H1 (cell line): ENCODE data around the gene FABP6. TPM values are rescaled to one million over a fixed set of nuclear protein-coding genes. Genes with fewer than 3 reads are reported as not detected.
A peak's percentile ranks its signal among the peaks of the same experiment; 100 is the strongest.

Experiments
- ASH2L ChIP-seq: fragments of 200-600, 300-600 bp; sonication (generic); IDR thresholded peaks from one replicate; pipeline ENCODE4 v1.7.1; 2017; ENCODE audit warnings: low read length
- CHD7 ChIP-seq: fragments of 300-600 bp; sonication (generic); IDR thresholded peaks from 2 replicates; pipeline ENCODE4 v1.7.1; 2012; ENCODE audit warnings: low read length, moderate library complexity, mild to moderate bottlenecking, inconsistent platforms; ENCODE audit not compliant: insufficient replicate concordance
- EZH2 ChIP-seq: fragments of 200-600 bp; sonication (generic); IDR thresholded peaks from 2 replicates; pipeline ENCODE4 v1.7.1; 2012; ENCODE audit warnings: low read depth, mild to moderate bottlenecking, moderate library complexity, low read length, inconsistent platforms; ENCODE audit not compliant: severe bottlenecking
- SUZ12 ChIP-seq: fragments of 200-600 bp; sonication (generic); IDR thresholded peaks from 2 replicates; pipeline ENCODE4 v1.6.1; 2012; ENCODE audit warnings: mild to moderate bottlenecking, inconsistent platforms, low read length, moderate library complexity, mixed read lengths
- polyA plus RNA-seq, 7 experiments: library from polyadenylated mRNA; depleted of rRNA in 3 of 7; stranded (reverse) in 5 of 7; unstranded in 2 of 7; fragments of >200 nt in 5 of 7; fragments of 200-250 nt in 2 of 7; gene quantifications; 1 replicate in 5 of 7; 2 replicates in 1 of 7; 4 replicates in 1 of 7; pipeline versions ENCODE4 v1.2.1 to v1.2.3, GENCODE V29; 2011 to 2013; ENCODE audit warnings: missing spikeins in 2 of 7, mixed read lengths in 2 of 7
- total RNA-seq: library from RNA; stranded (reverse); fragmentation: NEBNext Ultra II Directional; extraction: Animal tissue kit (Norgen Biotek cat#: 25700); gene quantifications from 2 replicates; pipeline ENCODE4 v1.2.1, GENCODE V29; 2021
- TF ChIP-seq, protein P1 (sequence below): IDR thresholded peaks from 2 replicates; pipeline ENCODE4 v1.6.1; 2012; ENCODE audit warnings: inconsistent platforms

The FABP6 gene
- total and polyA plus RNA-seq, 2 of the 8 experiments (the other 6 are each of a cell fraction or from before 2014, with no cell fraction given) = 4.8 to 6.1 TPM

- TF ChIP-seq CHD7 (no peak), EZH2 (no peak), ASH2L (no peak), SUZ12 (no peak)
- TF ChIP-seq, protein P1, sequence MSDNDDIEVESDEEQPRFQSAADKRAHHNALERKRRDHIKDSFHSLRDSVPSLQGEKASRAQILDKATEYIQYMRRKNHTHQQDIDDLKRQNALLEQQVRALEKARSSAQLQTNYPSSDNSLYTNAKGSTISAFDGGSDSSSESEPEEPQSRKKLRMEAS = peak; percentile 64
- TF ChIP-seq, all 59 proteins: peak for 1
These were observed 2.6 kb downstream of the FABP6 start (continued) for GRCh38 chr5:160231783-160232342.
